DND-41 (cell line): ENCODE measurements around the gene KCTD19.

Source experiments
- CTCF ChIP-seq: IDR thresholded peaks from 2 replicates; pipeline ENCODE4 v1.5.1; 2012; ENCODE audit warnings: borderline replicate concordance, low read length, moderate library complexity, mild to moderate bottlenecking; ENCODE audit not compliant: poor library complexity, severe bottlenecking; ENCODE audit errors: extremely low read depth
- EZH2 ChIP-seq: IDR thresholded peaks from 3 replicates; pipeline ENCODE4 v1.6.1; 2012; ENCODE audit warnings: borderline replicate concordance, low read depth, mild to moderate bottlenecking, moderate library complexity, low read length, inconsistent platforms; ENCODE audit not compliant: severe bottlenecking

- TF ChIP-seq CTCF (no peak), EZH2 (no peak)
Observed at GRCh38 chr16:67346341-67346740, 19.8 kb upstream of the KCTD19 start.
